Epithelial cell of esophagus (primary cell): ENCODE measurements around the gene EXOC6B.
"Not testable (repeated sequence)": the region's sequence is repeated elsewhere in the genome, so short reads cannot be mapped to it uniquely, and the experiment has no call there.

Source experiments
- DNase-seq: peaks from one replicate; pipeline ENCODE4 v3.0.0; 2010; ENCODE audit warnings: low read depth
- H3K4me3 ChIP-seq: 2 replicates; pipeline ENCODE4 v1.5.1; 2011; ENCODE audit warnings: mild to moderate bottlenecking, low read length, control low read depth
- TF ChIP-seq, protein P1 (sequence below): IDR thresholded peaks from 2 replicates; pipeline ENCODE4 v1.5.1; 2011; ENCODE audit warnings: low read depth, mild to moderate bottlenecking, low read length, control low read depth, inconsistent platforms; ENCODE audit not compliant: insufficient read depth; ENCODE audit errors: missing control alignments

EXOC6B gene

DNA sequence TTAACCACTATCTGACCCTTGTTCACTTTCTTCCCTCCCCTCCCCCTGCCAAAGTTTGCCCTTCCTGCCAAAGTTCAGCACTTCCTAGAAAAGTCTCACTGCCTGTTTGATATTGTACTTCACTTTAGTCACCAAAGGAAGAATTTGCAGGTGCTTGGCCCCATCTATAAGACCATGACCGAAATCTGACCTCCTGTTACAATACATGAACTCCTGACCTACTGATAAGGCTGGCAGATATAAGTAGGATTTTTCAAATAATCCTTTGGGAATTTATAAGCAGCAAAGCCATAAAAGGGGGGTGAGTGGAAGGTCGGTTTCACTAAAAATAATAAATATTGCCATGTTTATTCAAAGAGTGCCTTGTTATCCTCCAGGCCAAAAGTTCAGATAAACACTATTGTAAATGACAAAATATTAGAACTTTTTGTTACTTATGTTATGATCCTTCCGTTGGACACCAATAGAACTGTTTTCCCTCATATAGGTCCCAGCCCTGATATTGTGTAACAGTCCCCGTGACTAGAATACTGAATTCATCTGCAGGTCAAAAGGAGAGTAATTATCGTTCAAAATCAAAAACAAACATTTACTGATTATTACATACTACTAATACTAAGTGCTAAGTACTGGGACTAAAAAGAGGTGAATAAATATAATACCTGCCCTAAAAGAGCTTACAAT is 277.6 kb downstream of the EXOC6B start:
- TF ChIP-seq, protein P1, sequence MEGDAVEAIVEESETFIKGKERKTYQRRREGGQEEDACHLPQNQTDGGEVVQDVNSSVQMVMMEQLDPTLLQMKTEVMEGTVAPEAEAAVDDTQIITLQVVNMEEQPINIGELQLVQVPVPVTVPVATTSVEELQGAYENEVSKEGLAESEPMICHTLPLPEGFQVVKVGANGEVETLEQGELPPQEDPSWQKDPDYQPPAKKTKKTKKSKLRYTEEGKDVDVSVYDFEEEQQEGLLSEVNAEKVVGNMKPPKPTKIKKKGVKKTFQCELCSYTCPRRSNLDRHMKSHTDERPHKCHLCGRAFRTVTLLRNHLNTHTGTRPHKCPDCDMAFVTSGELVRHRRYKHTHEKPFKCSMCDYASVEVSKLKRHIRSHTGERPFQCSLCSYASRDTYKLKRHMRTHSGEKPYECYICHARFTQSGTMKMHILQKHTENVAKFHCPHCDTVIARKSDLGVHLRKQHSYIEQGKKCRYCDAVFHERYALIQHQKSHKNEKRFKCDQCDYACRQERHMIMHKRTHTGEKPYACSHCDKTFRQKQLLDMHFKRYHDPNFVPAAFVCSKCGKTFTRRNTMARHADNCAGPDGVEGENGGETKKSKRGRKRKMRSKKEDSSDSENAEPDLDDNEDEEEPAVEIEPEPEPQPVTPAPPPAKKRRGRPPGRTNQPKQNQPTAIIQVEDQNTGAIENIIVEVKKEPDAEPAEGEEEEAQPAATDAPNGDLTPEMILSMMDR, result no peak
- DNase-seq, result no peak
- no peak overlapping the region for H3K4me3 ChIP-seq

- TF ChIP-seq, protein P1, result no peak
- DNase-seq, result no peak
- no peak overlapping the region for H3K4me3 ChIP-seq
Measured at GRCh38 chr2:72545790-72546189, 280.0 kb downstream of the EXOC6B start.

GRCh38 chr2:72544554-72544953 is 281.3 kb downstream of the EXOC6B start:
- DNase-seq, result no peak
- H3K4me3 ChIP-seq, result no peak overlapping the region
- TF ChIP-seq, protein P1, result no peak

- no peak overlapping the region for H3K4me3 ChIP-seq
- no peak for DNase-seq
- TF ChIP-seq, protein P1, result no peak
Measured at GRCh38 chr2:72543497-72544216, 282.2 kb downstream of the EXOC6B start.

- no peak for DNase-seq
- TF ChIP-seq, protein P1, result no peak
- no peak overlapping the region for H3K4me3 ChIP-seq
Measured at GRCh38 chr2:72539071-72539552, 286.7 kb downstream of the EXOC6B start.

DNA sequence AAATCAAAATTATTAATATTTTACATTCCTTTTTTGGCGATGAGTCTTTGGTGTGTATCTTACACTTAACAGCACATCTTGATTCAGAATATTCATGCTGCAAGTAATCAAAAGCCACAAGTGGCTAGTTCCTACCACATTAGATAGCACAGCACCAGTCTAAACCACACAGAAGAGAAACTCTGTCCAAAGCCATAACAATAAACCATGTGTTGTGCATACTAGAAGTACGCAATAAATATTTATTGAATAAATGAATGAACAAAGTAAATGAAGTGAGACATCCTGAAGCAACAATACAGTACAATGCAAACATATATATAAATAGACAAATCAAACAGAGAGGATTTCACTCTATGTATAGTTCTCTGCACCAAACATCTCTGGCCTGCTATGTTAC is 287.3 kb downstream of the EXOC6B start:
- H3K4me3 ChIP-seq, result no peak overlapping the region
- no peak for DNase-seq
- TF ChIP-seq, protein P1, result no peak

DNA sequence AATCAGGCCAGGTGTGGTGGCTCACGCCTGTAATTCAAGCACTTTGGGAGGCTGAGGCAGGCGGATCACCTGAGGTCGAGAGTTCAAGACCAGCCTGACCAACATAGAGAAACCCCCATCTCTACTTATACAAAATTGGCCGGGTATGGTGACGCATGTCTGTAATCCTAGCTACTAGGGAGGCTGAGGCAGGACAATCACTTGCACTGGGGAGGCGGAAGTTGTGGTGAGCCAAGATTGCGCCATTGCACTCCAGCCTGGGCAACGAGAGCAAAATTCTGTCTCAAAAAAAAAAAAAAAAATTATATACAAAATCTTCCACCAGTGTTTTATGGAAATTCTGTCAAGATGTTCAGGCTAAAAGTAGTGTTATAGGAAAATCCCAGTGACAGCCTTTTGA is 290.2 kb downstream of the EXOC6B start:
- not testable (repeated sequence) for DNase-seq, H3K4me3 ChIP-seq
